ENCODE measurements around the gene PLA2G6.
"Not testable (repeated sequence)": the region's sequence is repeated elsewhere in the genome, so short reads cannot be mapped to it uniquely, and the experiment has no call there.

PLA2G6 gene

GRCh38 chr22:38155703-38156102 is 25.9 kb downstream of the PLA2G6 start:
- no peaks in the 10 kb centered on the region for H3K36me3 ChIP-seq (ENCODE audit: control insufficient read depth in 2 of 2, insufficient read depth in 1 of 2, low read length in 2 of 2)
- no peak overlapping the region for H3K27ac ChIP-seq (ENCODE audit: extremely low read depth, low read depth, low read length)
- TF ChIP-seq ZNF548 (tag by site-specific recombination; IDR thresholded peaks at IDR 0.05) (no peak), ZNF211 (tag by site-specific recombination; IDR thresholded peaks at IDR 0.05; ENCODE audit: low read depth) (0 out of 2 replicates have a peak, but pooled peaks have one; percentile 19), ZNF133 (tag by site-specific recombination; IDR thresholded peaks at IDR 0.05) (peak; percentile 66), SETDB1 (IDR thresholded peaks at IDR 0.05; ENCODE audit: insufficient read length, low read length) (peak; percentile 73), ZNF23 (tag by site-specific recombination; IDR thresholded peaks at IDR 0.05; ENCODE audit: borderline replicate concordance) (no peak), INSM2 (tag by site-specific recombination; IDR thresholded peaks at IDR 0.05) (no peak), ZNF324 (tag by site-specific recombination; IDR thresholded peaks at IDR 0.05) (no peak)
- TF ChIP-seq, protein P1, sequence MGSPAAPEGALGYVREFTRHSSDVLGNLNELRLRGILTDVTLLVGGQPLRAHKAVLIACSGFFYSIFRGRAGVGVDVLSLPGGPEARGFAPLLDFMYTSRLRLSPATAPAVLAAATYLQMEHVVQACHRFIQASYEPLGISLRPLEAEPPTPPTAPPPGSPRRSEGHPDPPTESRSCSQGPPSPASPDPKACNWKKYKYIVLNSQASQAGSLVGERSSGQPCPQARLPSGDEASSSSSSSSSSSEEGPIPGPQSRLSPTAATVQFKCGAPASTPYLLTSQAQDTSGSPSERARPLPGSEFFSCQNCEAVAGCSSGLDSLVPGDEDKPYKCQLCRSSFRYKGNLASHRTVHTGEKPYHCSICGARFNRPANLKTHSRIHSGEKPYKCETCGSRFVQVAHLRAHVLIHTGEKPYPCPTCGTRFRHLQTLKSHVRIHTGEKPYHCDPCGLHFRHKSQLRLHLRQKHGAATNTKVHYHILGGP (tag by site-specific recombination; IDR thresholded peaks at IDR 0.05): no peak
- H3K4me3 ChIP-seq (ENCODE audit: low read depth, low read length): no peak overlapping the region
- ChIA-PET CTCF (no interaction called here), POLR2A (no interaction called here)
- H3K9me3 ChIP-seq (ENCODE audit: control insufficient read depth, insufficient read depth, low read depth, low read length): no peaks in the 10 kb centered on the region
- no peaks in the 10 kb centered on the region for H3K4me1 ChIP-seq (ENCODE audit: control insufficient read depth, insufficient read depth, low read length)

DNA sequence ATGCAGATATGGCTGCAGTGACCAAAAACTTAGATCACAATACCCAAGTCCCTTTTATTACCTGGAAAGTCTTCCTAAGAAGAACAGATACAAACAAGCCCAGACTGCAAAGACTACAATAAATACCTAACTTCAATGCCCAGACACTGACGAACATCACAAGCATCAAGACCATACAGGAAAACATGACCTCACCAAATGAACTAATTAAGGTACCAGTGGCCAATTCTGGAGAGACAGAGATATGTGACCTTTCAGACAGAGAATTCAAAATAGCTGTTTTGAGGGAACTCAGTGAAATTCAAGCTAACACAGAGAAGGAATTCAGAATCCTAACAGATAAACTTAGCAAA is 27.1 kb downstream of the PLA2G6 start:
- H3K27ac ChIP-seq (ENCODE audit: extremely low read depth, low read depth, low read length); H3K9me3 ChIP-seq (ENCODE audit: control insufficient read depth, insufficient read depth, low read depth, low read length); H3K36me3 ChIP-seq (ENCODE audit: control insufficient read depth in 2 of 2, insufficient read depth in 1 of 2, low read length in 2 of 2); H3K4me3 ChIP-seq (ENCODE audit: low read depth, low read length); POLR2A ChIA-PET; H3K4me1 ChIP-seq (ENCODE audit: control insufficient read depth, insufficient read depth, low read length): not testable (repeated sequence)
- CTCF ChIA-PET: interaction anchor here (0.6 to 0.8 kb wide), 3 partner anchors 13 to 249 kb away, joined by 3 to 4 read pairs (median 3); no protein-coding TSS in a partner anchor
- TF ChIP-seq ATF2 (tag by site-specific recombination; IDR thresholded peaks at IDR 0.05; ENCODE audit: low read depth): 0 out of 2 replicates have a peak, but pooled peaks have one; percentile 8

DNA sequence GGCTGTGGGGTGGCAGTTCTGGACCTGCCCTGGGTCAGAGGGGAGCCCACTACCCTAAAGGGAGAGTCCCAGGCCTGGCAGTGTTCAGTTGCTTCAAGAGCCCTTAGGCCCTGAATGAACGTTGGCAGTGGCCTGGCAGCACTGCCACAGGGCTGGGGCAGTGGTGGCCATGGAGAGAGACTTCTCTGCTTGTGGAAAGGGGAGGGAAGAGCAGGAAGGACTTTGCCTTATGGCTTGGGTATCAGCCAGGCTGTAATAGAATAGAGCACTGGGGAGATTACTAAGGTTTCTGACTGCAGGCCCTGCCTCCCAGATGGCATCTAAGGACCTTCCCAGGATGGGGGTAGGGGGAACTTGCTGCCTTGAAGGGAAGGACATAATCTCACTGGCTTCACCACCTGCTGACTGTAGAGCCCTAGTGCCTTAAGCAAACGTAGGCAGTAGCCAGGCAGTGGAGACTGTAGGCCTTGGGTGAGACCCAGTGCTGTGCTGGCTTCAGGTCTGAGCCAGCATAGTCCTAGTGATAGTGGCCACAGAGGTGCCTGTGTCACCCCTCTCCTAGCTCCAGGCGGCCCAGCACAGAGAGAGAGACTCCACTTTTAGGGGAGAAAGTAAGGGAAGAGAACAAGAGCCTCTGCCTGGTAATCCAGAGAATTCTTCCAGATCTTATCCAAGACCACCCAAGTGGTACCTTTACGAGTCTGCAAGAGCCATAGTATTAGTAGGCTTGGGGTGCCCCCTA is 27.6 kb downstream of the PLA2G6 start:
- ChIA-PET CTCF (interaction anchor here (0.7 to 0.8 kb wide), 2 partner anchors 124 to 199 kb away, joined by 3 read pairs; no protein-coding TSS in a partner anchor), POLR2A (no interaction called here)
- H3K36me3 ChIP-seq (ENCODE audit: control insufficient read depth in 2 of 2, insufficient read depth in 1 of 2, low read length in 2 of 2): no peaks in the 10 kb centered on the region
- no peaks in the 10 kb centered on the region for H3K4me1 ChIP-seq (ENCODE audit: control insufficient read depth, insufficient read depth, low read length)
- H3K4me3 ChIP-seq (ENCODE audit: low read depth, low read length): no peak overlapping the region
- H3K27ac ChIP-seq (ENCODE audit: extremely low read depth, low read depth, low read length): no peak overlapping the region
- H3K9me3 ChIP-seq (ENCODE audit: control insufficient read depth, insufficient read depth, low read depth, low read length): no peaks in the 10 kb centered on the region
- TF ChIP-seq ZNF830 (tag by site-specific recombination; IDR thresholded peaks at IDR 0.05; ENCODE audit: low read depth) (no peak), ZNF16 (tag by site-specific recombination; IDR thresholded peaks at IDR 0.05; ENCODE audit: low read depth) (no peak), ZNF184 (tag by site-specific recombination; IDR thresholded peaks at IDR 0.05) (no peak), ZFP37 (tag by site-specific recombination; IDR thresholded peaks at IDR 0.05) (no peak), ZNF335 (tag by site-specific recombination; conservative IDR thresholded peaks at IDR 0.05) (peak; percentile 41), PRDM2 (tag by site-specific recombination; IDR thresholded peaks at IDR 0.05; ENCODE audit: borderline replicate concordance) (no peak)
- TF ChIP-seq, protein P2, sequence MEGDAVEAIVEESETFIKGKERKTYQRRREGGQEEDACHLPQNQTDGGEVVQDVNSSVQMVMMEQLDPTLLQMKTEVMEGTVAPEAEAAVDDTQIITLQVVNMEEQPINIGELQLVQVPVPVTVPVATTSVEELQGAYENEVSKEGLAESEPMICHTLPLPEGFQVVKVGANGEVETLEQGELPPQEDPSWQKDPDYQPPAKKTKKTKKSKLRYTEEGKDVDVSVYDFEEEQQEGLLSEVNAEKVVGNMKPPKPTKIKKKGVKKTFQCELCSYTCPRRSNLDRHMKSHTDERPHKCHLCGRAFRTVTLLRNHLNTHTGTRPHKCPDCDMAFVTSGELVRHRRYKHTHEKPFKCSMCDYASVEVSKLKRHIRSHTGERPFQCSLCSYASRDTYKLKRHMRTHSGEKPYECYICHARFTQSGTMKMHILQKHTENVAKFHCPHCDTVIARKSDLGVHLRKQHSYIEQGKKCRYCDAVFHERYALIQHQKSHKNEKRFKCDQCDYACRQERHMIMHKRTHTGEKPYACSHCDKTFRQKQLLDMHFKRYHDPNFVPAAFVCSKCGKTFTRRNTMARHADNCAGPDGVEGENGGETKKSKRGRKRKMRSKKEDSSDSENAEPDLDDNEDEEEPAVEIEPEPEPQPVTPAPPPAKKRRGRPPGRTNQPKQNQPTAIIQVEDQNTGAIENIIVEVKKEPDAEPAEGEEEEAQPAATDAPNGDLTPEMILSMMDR (tag by site-specific recombination; IDR thresholded peaks at IDR 0.05): 0 out of 2 replicates have a peak, but pooled peaks have one; percentile 35
